GM21723 (cell line): ENCODE data around the gene HPS4.
"Not testable (repeated sequence)": the region's sequence is repeated elsewhere in the genome, so short reads cannot be mapped to it uniquely, and the experiment has no call there.

Experiments used
- ATAC-seq: cut with Tn5 transposase; IDR thresholded peaks from one replicate; pipeline ENCODE4 v1.9.1; 2021; ENCODE audit warnings: mild to moderate bottlenecking, moderate library complexity; ENCODE audit not compliant: unreplicated experiment

HPS4 gene

GRCh38 chr22:26483439-26484359 lies at the start of gene HPS4, which contains the start of gene SRRD:
HPS4 (minus strand) TSS chr22:26483783; CDS start chr22:26481762, 2,021 bp downstream.
SRRD (plus strand) TSS chr22:26483877; CDS start chr22:26483891, 14 bp downstream.
- peak; percentile 70 for ATAC-seq

- no peak for ATAC-seq
These were observed 45.8 kb upstream of the HPS4 start for GRCh38 chr22:26529345-26529744.

- ATAC-seq, result not testable (repeated sequence)
These were observed 44.9 kb upstream of the HPS4 start for GRCh38 chr22:26528518-26528917.

DNA sequence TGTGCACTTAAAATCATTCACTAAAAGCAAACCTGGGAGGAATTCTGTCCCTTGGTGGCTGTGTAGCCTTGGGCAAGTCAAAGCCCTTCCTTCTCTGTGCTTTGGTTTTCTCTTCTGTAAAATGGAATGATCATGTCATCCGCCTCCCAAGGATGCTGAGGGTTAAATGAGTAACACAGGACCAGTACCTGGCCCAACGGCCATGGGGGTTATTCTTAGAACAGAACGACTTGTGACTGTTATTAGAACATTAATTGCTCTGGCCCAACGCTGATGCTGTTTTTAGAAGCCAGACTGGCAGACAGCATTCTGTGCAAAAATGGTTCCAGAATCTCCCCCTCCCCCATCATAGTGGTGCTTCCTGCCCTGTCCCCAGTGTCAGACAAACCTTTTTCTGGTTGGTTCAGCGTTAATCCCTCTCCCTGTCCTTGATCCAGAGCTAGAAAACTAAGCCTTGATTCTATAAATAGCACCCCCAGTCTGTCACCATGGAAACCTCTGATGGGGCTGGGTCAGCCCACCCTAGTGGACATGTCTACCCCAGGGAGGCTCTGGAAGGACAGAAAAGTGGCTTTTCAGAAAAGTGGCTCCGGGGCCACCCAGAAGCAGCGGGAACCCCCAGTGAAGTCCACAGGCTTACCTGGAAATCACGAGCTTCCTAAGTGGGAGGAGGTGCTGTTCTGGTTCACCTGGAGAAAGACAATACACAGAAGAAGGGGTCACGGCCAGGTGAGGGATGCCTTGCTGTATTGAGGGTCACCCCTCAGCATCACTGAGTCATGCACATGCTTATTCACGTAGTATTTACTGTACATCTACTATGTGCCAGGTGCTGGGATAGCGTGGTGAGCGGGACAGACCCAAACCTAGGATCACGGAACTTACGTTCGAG lies 44.2 kb upstream of the HPS4 start:
- no peak for ATAC-seq

DNA sequence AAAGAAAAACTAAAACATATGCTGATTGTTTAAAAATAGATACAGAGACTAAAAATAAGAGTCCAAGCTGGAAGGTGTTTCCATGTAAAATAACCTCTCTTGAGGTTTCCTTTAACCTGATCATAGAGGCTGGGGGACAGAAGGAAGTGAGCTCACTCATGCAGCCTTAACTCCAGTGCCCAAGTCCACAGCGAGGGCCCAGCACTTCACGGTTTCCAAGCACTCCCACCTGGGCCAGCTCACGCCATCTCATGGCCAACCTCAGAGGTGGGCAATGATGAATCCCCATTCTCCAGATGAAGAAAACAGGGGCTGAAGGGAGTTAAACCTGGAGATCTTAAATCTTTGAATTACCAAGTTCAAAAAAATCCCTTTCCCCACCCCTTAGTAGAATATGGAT lies 43.6 kb upstream of the HPS4 start:
- no peak for ATAC-seq

GRCh38 chr22:26525946-26526564 lies 42.5 kb upstream of the HPS4 start:
- ATAC-seq, result no peak

- ATAC-seq, result no peak
These were observed 41.3 kb upstream of the HPS4 start for GRCh38 chr22:26524870-26525269.

- ATAC-seq, result no peak
These were observed 39.0 kb upstream of the HPS4 start for GRCh38 chr22:26522592-26522991.

DNA sequence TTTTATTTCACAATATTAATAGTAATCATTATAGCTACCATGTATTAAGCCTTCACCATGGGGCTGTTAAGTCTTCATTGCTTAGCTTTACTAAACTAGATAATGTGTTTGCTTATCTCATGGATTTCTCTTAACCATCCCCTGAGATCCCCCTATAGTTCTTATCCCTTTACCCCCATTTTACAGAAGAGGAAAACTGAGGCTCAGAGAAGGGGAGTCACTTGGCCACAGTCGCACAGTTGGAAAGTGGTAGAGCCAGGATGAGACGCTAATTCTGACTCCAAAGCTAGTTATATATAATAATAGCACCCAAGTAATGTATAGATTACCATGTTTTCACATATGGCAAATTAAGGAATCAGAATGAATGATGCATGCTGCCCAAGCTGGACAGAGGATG lies 38.4 kb upstream of the HPS4 start:
- ATAC-seq, result no peak

DNA sequence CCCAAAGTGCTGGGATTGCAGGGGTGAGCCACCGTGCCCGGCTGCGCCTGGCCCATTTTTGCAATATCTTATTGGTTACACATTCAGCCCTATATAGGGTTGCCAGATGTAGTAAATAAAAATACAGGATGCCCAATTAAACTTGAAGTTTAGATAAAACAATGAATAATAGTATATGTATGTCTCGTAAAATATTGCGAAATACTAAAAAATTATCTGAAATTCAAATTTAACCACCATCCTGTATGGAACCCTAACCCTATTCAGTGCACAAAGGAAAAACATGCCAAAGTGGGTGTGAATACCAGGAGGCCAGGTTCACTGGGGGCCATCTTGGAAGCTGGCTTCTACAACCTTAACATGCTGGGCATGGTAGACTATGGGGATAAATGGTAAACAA lies 33.8 kb upstream of the HPS4 start:
- ATAC-seq, result no peak

DNA sequence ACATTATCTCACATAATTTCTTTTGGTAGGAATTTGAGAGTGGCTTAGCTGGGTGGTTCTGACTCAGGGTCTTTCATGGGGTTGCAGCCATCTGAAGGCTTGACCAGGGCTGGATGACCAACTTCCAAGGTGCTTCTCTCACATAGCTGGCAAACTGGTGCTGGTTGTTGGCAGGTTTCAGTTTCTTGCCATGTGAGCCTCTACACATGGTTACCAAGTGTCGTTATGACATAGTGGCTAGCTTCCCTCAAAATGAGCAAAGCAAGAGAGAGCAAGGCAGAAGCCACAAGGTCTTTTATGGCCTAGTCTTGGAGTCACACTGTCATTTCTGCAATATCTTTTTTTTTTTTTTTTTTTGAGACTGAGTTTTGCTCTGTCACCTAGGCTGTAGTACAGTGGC lies 32.9 kb upstream of the HPS4 start:
- ATAC-seq, result no peak

GRCh38 chr22:26515931-26516330 lies 32.3 kb upstream of the HPS4 start:
- ATAC-seq, result no peak

DNA sequence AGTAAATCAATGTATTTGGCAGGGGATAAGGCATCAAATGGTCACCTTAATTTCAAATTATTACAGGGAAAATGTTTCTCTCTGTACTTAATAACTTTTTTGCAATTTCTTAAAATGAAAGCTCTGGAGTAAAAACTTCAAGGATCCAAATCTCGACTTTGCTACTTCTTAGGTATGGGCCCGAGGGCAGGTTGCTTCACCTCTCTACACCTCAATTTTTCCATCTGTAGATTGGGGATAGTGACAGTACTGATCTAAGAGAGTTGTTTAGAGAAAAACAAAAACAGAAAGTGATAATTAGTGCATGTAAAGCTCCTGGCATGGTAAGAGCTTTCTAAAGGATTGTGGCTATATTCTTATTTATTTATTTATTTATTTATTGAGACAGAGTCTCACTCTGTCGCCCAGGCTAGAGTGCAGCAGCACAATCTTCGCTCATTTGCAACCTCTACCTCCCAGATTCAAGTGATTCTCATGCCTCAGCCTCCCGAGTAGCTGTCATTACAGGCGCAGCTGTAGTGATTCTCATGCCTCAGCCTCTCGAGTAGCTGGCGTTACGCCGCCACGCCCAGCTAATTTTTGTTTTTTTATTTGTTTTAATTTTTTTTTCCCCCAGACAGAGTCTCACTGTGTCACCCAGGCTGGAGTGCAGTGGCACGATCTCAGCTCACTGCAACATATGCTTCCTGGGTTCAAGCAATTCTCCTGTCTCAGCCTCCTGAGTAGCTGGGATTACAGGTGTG lies 31.0 kb upstream of the HPS4 start:
- no peak for ATAC-seq

DNA sequence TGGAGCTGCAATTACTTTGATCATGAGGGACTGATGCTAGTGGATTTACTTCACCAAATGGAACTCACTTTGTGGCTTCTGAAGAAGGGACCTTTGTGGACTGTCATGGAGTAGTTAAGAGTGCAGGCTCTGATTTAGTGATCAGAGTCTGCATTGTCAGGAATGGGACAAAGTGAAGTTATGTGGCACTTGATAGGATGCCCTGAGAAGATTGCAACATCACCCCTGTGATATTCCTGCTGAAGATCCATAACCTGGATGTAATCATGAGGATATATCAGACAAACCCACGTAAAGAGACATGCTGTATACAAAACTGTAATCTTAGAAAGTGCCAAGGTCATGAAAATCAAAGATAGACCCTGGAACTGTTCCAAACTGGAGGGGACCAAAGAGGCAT lies 30.3 kb upstream of the HPS4 start:
- no peak for ATAC-seq

GRCh38 chr22:26512149-26512793 lies 28.7 kb upstream of the HPS4 start, which contains the start of gene TFIP11:
TFIP11 (minus strand) TSS chr22:26512473; CDS start chr22:26510272, 2,201 bp downstream.
- ATAC-seq, result peak; percentile 92

GRCh38 chr22:26508148-26508547 lies 24.6 kb upstream of the HPS4 start:
- no peak for ATAC-seq

DNA sequence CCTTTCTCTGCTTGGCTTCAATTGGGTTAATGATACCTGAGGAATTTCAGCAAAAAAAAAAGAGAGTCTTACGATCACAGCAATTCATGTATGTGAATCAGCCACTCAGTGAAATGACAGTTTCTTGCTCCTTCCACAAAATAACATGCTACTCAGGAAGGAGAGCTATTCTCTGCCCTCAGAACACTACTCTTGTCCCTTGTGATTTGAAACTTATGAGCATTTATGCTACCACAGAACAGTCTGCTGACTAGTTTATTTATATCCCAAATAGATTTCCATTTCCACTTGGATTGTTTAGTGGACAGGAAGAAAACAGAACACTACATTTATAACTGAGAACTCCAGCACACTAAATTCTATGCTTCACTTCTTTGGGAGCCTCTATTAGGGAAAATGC lies 20.2 kb upstream of the HPS4 start:
- ATAC-seq, result no peak

GRCh38 chr22:26502688-26503561 lies 19.3 kb upstream of the HPS4 start:
- no peak for ATAC-seq

GRCh38 chr22:26501996-26502395 lies 18.4 kb upstream of the HPS4 start:
- no peak for ATAC-seq
